Mammary epithelial cell (primary cell): ENCODE measurements around the gene NUDT3.

ENCODE experiments used
- CTCF ChIP-seq, 2 donors: IDR thresholded peaks in 1 of 2; conservative IDR thresholded peaks in 1 of 2; 2 replicates each; pipeline ENCODE4 v1.5.1; 2011 to 2012; ENCODE audit warnings: inconsistent platforms in 2 of 2, low read length in 2 of 2, mild to moderate bottlenecking in 2 of 2, control low read depth in 1 of 2, low read depth in 1 of 2; ENCODE audit not compliant: insufficient read depth in 1 of 2; ENCODE audit errors: extremely low read depth in 1 of 2
- EZH2 ChIP-seq: IDR thresholded peaks from 2 replicates; pipeline ENCODE4 v1.6.1; 2012; ENCODE audit warnings: low read length, inconsistent platforms, borderline replicate concordance

DNA sequence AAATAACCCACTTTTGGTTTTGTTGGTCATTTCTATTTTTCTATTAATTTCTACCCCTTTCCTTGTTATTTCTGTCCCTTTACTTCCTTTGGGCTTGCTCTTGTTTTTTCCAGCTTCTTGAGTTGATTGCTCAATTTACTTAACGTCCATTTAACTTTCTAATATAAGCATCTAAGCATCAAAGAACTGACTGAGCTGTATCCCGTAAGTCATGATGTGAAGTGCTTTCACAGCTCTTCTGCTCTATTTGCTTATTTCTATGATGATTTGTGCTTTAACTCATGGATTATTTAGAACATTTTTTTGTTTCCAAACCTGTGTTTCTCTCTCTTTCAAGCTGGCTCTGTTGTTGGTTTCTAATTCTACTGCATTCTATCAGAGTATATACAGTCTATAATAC is 87.0 kb downstream of the NUDT3 start:
- TF ChIP-seq CTCF (conservative IDR thresholded peaks at IDR 0.05 in 1 of 2, IDR thresholded peaks at IDR 0.05 in 1 of 2; ENCODE audit: extremely low read depth in 1 of 2, insufficient read depth in 1 of 2, low read depth in 1 of 2, low read length in 2 of 2) (no peak), EZH2 (no peak)
